Kidney epithelial cell (primary cell): Measurements from ENCODE around the gene GJD3. TPM values are rescaled to one million over a fixed set of nuclear protein-coding genes. Genes with fewer than 3 reads are reported as not detected.

Experiments
- DNase-seq: peaks from one replicate; pipeline ENCODE4 v3.0.0-alpha.2; 2010; ENCODE audit warnings: low read depth
- H3K27me3 ChIP-seq: 2 replicates; pipeline ENCODE4 v1.6.0; 2011; ENCODE audit warnings: low read length; ENCODE audit not compliant: control insufficient read depth, insufficient read depth
- H3K36me3 ChIP-seq: 2 replicates; pipeline ENCODE4 v1.5.1; 2011; ENCODE audit warnings: low read length; ENCODE audit not compliant: control insufficient read depth, insufficient read depth
- H3K4me3 ChIP-seq: 2 replicates; pipeline ENCODE4 v1.5.1; 2011; ENCODE audit warnings: low read depth, mild to moderate bottlenecking, control low read depth, low read length
- CTCF ChIP-seq: IDR thresholded peaks from 2 replicates; pipeline ENCODE4 v1.5.1; 2011; ENCODE audit warnings: mild to moderate bottlenecking, moderate library complexity, low read length, control low read depth, inconsistent platforms; ENCODE audit not compliant: insufficient read depth, poor library complexity, severe bottlenecking
- total RNA-seq: library from RNA; depleted of rRNA; stranded (reverse); fragments of >200 nt; gene quantifications from 2 replicates; pipeline ENCODE4 v1.2.3, GENCODE V29; 2015

Gene GJD3
- total RNA-seq, 1 donor from 2014 or later: not detected

- Histone ChIP-seq H3K4me3 (no peak overlapping the region), H3K27me3 (no peaks in the 10 kb centered on the region), H3K36me3 (no peaks in the 10 kb centered on the region)
- TF ChIP-seq CTCF: no peak
- DNase-seq: no peak
Observed at GRCh38 chr17:40326832-40327199, 37.7 kb downstream of the GJD3 start.

- no peak for DNase-seq
- no peak overlapping the region for H3K4me3 ChIP-seq
- H3K27me3 ChIP-seq: no peaks in the 10 kb centered on the region
- no peak for TF ChIP-seq CTCF
- H3K36me3 ChIP-seq: no peaks in the 10 kb centered on the region
Observed at GRCh38 chr17:40326014-40326831, 38.3 kb downstream of the GJD3 start.

GRCh38 chr17:40325156-40326013, 39.2 kb downstream of the GJD3 start:
- no peak for TF ChIP-seq CTCF

GRCh38 chr17:40323391-40324381, 40.9 kb downstream of the GJD3 start:
- H3K27me3 ChIP-seq: no peaks in the 10 kb centered on the region
- H3K36me3 ChIP-seq: no peaks in the 10 kb centered on the region
- no peak overlapping the region for H3K4me3 ChIP-seq
- no peak for TF ChIP-seq CTCF
- no peak for DNase-seq

More at GRCh38 chr17:40325156-40326013, 39.2 kb downstream of the GJD3 start:
- Histone ChIP-seq H3K27me3 (no peaks in the 10 kb centered on the region), H3K36me3 (no peaks in the 10 kb centered on the region), H3K4me3 (no peak overlapping the region)
- no peak for DNase-seq
